HCT116 (cell line): Measurements from ENCODE around the gene TMEM176B. TPM values are rescaled to one million over a fixed set of nuclear protein-coding genes. Genes with fewer than 3 reads are reported as not detected.

Experiments used
- ATAC-seq: fragments of 200-7000 bp; cut with Tn5 transposase; 2 replicates; pipeline ENCODE4 v1.9.1; 2020; ENCODE audit warnings: mild to moderate bottlenecking, moderate library complexity
- BruUV-seq: library from RNA; stranded (reverse); fragments of 400-500 nt; replicated peaks from 2 replicates; lab custom pipeline; 2021; lab: Mats Ljungman, UMichigan
- CTCF ChIA-PET: fragments of 300-600 bp; sonication (Branson Sonifier 250); formaldehyde crosslinking; loops from one replicate; lab custom pipeline; 2021; ENCODE audit warnings: antibody characterized with exemption; lab: Charles Lee
- POLR2A ChIA-PET: fragments of 300-600, 350-600 bp; sonication (Branson Sonifier 250); formaldehyde crosslinking; loops from one replicate; lab custom pipeline; 2021; ENCODE audit warnings: antibody characterized with exemption; lab: Charles Lee
- RAD21 ChIA-PET, 2 experiments: fragments of 300-600 bp; sonication (Branson Sonifier 250); formaldehyde crosslinking; loops; one replicate each; lab custom pipeline; 2023; ENCODE audit warnings: low total read pairs in 2 of 2; ENCODE audit not compliant: uncharacterized antibody in 2 of 2, unreplicated experiment in 2 of 2, low non-redundant PET in 1 of 2; lab: Charles Lee
- DNase-seq: peaks from one replicate; pipeline ENCODE4 v3.0.0-alpha.2; 2010; ENCODE audit warnings: low read depth, low spot score
- H2AFZ ChIP-seq: fragments of 200-600 bp; shearing (Covaris generic), sonication (generic); 2 replicates; pipeline ENCODE4 v1.6.1; 2017; ENCODE audit warnings: low read depth, mixed run types, mixed read lengths, antibody characterized with exemption, low read length; ENCODE audit not compliant: poor library complexity, severe bottlenecking
- H3K27ac ChIP-seq: 2 replicates; pipeline ENCODE4 v1.5.1; 2012; ENCODE audit warnings: low read depth, low read length
- H3K27me3 ChIP-seq: fragments of 200-600 bp; sonication (generic); 2 replicates; pipeline ENCODE4 v1.6.1; 2016; ENCODE audit warnings: mixed run types, low read length, mixed read lengths; ENCODE audit not compliant: insufficient read depth
- H3K36me3 ChIP-seq, 2 experiments: fragments of 200-500 bp in 1 of 2; fragments of 200-600 bp in 1 of 2; sonication (Bioruptor generic) in 1 of 2; sonication (generic) in 1 of 2; 2 replicates each; pipeline versions ENCODE4 v1.5.1 to v1.6.1; 2014 to 2016; ENCODE audit warnings: low read length in 2 of 2, inconsistent platforms in 1 of 2, mixed read lengths in 1 of 2, mixed run types in 1 of 2; ENCODE audit not compliant: insufficient read depth in 2 of 2, control insufficient read depth in 1 of 2
- H3K4me1 ChIP-seq, 2 experiments: fragments of 200-600 bp in 1 of 2; sonication (generic) in 1 of 2; 2 replicates each; pipeline versions ENCODE4 v1.5.1 to v1.6.1; 2012 to 2017; ENCODE audit warnings: low read length in 2 of 2, inconsistent platforms in 1 of 2, mild to moderate bottlenecking in 1 of 2, mixed read lengths in 1 of 2, mixed run types in 1 of 2, moderate library complexity in 1 of 2; ENCODE audit not compliant: insufficient read depth in 2 of 2, control insufficient read depth in 1 of 2
- H3K4me2 ChIP-seq: fragments of 200-600 bp; sonication (generic); 2 replicates; pipeline ENCODE4 v1.6.1; 2017; ENCODE audit warnings: mixed run types, low read length, mixed read lengths
- H3K4me3 ChIP-seq, 2 experiments: fragments of 200-600 bp in 1 of 2; sonication (generic) in 1 of 2; replicated peaks in 1 of 2; 2 replicates each; pipeline ENCODE4 v1.5.1; 2011 to 2016; ENCODE audit warnings: low read length in 2 of 2, control low read depth in 1 of 2, low read depth in 1 of 2, mild to moderate bottlenecking in 1 of 2, mixed read lengths in 1 of 2, mixed run types in 1 of 2
- H3K79me2 ChIP-seq: fragments of 200-600 bp; sonication (generic); 2 replicates; pipeline ENCODE4 v1.6.1; 2017; ENCODE audit warnings: mild to moderate bottlenecking, mixed run types, low read length, moderate library complexity, mixed read lengths; ENCODE audit not compliant: insufficient read depth
- H3K9ac ChIP-seq: fragments of 200-600 bp; sonication (generic); 2 replicates; pipeline ENCODE4 v1.6.1; 2016; ENCODE audit warnings: low read length, mixed read lengths
- H3K9me2 ChIP-seq: fragments of 200-600 bp; sonication (generic), shearing (Covaris generic); 2 replicates; pipeline ENCODE4 v1.6.1; 2017; ENCODE audit warnings: mixed run types, mild to moderate bottlenecking, moderate library complexity; ENCODE audit not compliant: insufficient read depth
- H3K9me3 ChIP-seq, 2 experiments: fragments of 200-500 bp in 1 of 2; fragments of 200-600 bp in 1 of 2; sonication (Bioruptor generic) in 1 of 2; sonication (generic) in 1 of 2; 2 replicates each; pipeline ENCODE4 v1.6.1; 2014 to 2017; ENCODE audit warnings: low read length in 2 of 2, mixed read lengths in 2 of 2, inconsistent platforms in 1 of 2, low read depth in 1 of 2, mild to moderate bottlenecking in 1 of 2, mixed run types in 1 of 2, moderate library complexity in 1 of 2; ENCODE audit not compliant: control insufficient read depth in 1 of 2, insufficient read depth in 1 of 2
- H4K20me1 ChIP-seq: fragments of 200-600 bp; sonication (generic), shearing (Covaris generic); 2 replicates; pipeline ENCODE4 v1.6.1; 2017; ENCODE audit warnings: mixed run types, mild to moderate bottlenecking, moderate library complexity; ENCODE audit not compliant: insufficient read depth
- ATF3 ChIP-seq: IDR thresholded peaks from 2 replicates; pipeline ENCODE4 v1.6.1; 2012
- CBX3 ChIP-seq: IDR thresholded peaks from 2 replicates; pipeline ENCODE4 v1.6.1; 2012; ENCODE audit warnings: low read depth
- CEBPB ChIP-seq: IDR thresholded peaks from 2 replicates; pipeline ENCODE4 v1.6.1; 2012; ENCODE audit warnings: low read depth
- CTCF ChIP-seq, 3 experiments: fragments of 200-600 bp in 1 of 3; sonication (generic) in 1 of 3; IDR thresholded peaks in 2 of 3; conservative IDR thresholded peaks in 1 of 3; 2 replicates each; pipeline ENCODE4 v1.5.1; 2012 to 2017; ENCODE audit warnings: low read depth in 2 of 3, low read length in 2 of 3, antibody characterized with exemption in 1 of 3, borderline replicate concordance in 1 of 3, control low read depth in 1 of 3, mild to moderate bottlenecking in 1 of 3, mixed read lengths in 1 of 3, mixed run types in 1 of 3, moderate library complexity in 1 of 3; ENCODE audit not compliant: insufficient read depth in 1 of 3
- ELF1 ChIP-seq: IDR thresholded peaks from 2 replicates; pipeline ENCODE4 v1.6.1; 2012; ENCODE audit warnings: low read depth, borderline replicate concordance
- EZH2 ChIP-seq: fragments of 200-600 bp; sonication (generic); IDR thresholded peaks from 2 replicates; pipeline ENCODE4 v1.6.1; 2017; ENCODE audit warnings: antibody characterized with exemption, mixed run types
- FOSL1 ChIP-seq: IDR thresholded peaks from 2 replicates; pipeline ENCODE4 v1.6.1; 2012; ENCODE audit warnings: low read depth
- JUND ChIP-seq: IDR thresholded peaks from 2 replicates; pipeline ENCODE4 v1.6.1; 2012
- MAX ChIP-seq: IDR thresholded peaks from 2 replicates; pipeline ENCODE4 v1.6.1; 2012
- RAD21 ChIP-seq: IDR thresholded peaks from 2 replicates; pipeline ENCODE4 v1.6.1; 2012; ENCODE audit warnings: low read depth, mild to moderate bottlenecking
- REST ChIP-seq: IDR thresholded peaks from 2 replicates; pipeline ENCODE4 v1.6.1; 2012; ENCODE audit warnings: low read depth
- SIN3A ChIP-seq: IDR thresholded peaks from 2 replicates; pipeline ENCODE4 v1.6.1; 2012; ENCODE audit warnings: low read depth
- SP1 ChIP-seq: IDR thresholded peaks from 2 replicates; pipeline ENCODE4 v1.6.1; 2012; ENCODE audit warnings: low read depth
- TCF7L2 ChIP-seq: IDR thresholded peaks from 2 replicates; pipeline ENCODE4 v1.7.0; 2011; ENCODE audit warnings: borderline replicate concordance, inconsistent platforms; ENCODE audit not compliant: insufficient read depth, insufficient read length; ENCODE audit errors: extremely low read depth
- ZBTB33 ChIP-seq: IDR thresholded peaks from 2 replicates; pipeline ENCODE4 v1.6.1; 2011; ENCODE audit warnings: mild to moderate bottlenecking, low read length, moderate library complexity; ENCODE audit not compliant: insufficient replicate concordance; ENCODE audit errors: extremely low read depth
- intact Hi-C: fragments of 100-400 bp; cut with micrococcal nuclease; formaldehyde crosslinking; loops from 2 replicates; pipeline ENCODE4 v1.10.0; 2022
- total RNA-seq: library from RNA; stranded (reverse); gene quantifications from one replicate; pipeline ENCODE4 v1.2.1, GENCODE V29; 2021; ENCODE audit not compliant: unreplicated experiment

TMEM176B gene
- total RNA-seq, 1 experiment from 2014 or later = 0.42 TPM

GRCh38 chr7:150781103-150781502 is 19.1 kb downstream of the TMEM176B start:
- H3K79me2 ChIP-seq = no peaks in the 10 kb centered on the region
- TF ChIP-seq CEBPB (no peak), ZBTB33 (no peak), JUND (no peak), SP1 (no peak), ELF1 (no peak), CBX3 (no peak), SIN3A (no peak), EZH2 (no peak), REST (no peak), FOSL1 (no peak), CTCF (IDR thresholded peaks at IDR 0.05 in 2 of 3, conservative IDR thresholded peaks at IDR 0.05 in 1 of 3; ENCODE audit: borderline replicate concordance in 1 of 3, insufficient read depth in 1 of 3, low read depth in 2 of 3, low read length in 2 of 3) (no peak), TCF7L2 (no peak), ATF3 (no peak), MAX (no peak), RAD21 (no peak)
- TF ChIP-seq, all 23 proteins: peak for 0
- H3K4me3 ChIP-seq = no peak overlapping the region
- no peak for DNase-seq
- H4K20me1 ChIP-seq = no peaks in the 10 kb centered on the region
- peaks cover 0 to 4% of the 10 kb centered on the region in 2 experiments; a peak in 2 of 4 replicates for H3K4me1 ChIP-seq
- ChIA-PET CTCF (no interaction called here), RAD21 (no interaction called here), POLR2A (no interaction called here)
- H2AFZ ChIP-seq = no peak overlapping the region
- BruUV-seq = no TSS peak
- no peak overlapping the region for H3K4me2 ChIP-seq
- intact Hi-C loops = no loop called here
- H3K36me3 ChIP-seq = no peaks in the 10 kb centered on the region
- H3K9ac ChIP-seq = no peak overlapping the region
- H3K27ac ChIP-seq = no peak overlapping the region
- ATAC-seq = no peak
- no peaks in the 10 kb centered on the region for H3K9me3 ChIP-seq
- no peaks in the 10 kb centered on the region for H3K9me2 ChIP-seq
- peaks cover 12% of the 10 kb centered on the region for H3K27me3 ChIP-seq
